GM21423 (cell line): ENCODE results near the gene SNRNP35.
"Not testable (repeated sequence)": the region's sequence is repeated elsewhere in the genome, so short reads cannot be mapped to it uniquely, and the experiment has no call there.

Source experiments
- ATAC-seq: cut with Tn5 transposase; IDR thresholded peaks from one replicate; pipeline ENCODE4 v1.9.1; 2021; ENCODE audit warnings: mild to moderate bottlenecking, moderate library complexity; ENCODE audit not compliant: unreplicated experiment

The SNRNP35 gene, protein sequence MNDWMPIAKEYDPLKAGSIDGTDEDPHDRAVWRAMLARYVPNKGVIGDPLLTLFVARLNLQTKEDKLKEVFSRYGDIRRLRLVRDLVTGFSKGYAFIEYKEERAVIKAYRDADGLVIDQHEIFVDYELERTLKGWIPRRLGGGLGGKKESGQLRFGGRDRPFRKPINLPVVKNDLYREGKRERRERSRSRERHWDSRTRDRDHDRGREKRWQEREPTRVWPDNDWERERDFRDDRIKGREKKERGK

DNA sequence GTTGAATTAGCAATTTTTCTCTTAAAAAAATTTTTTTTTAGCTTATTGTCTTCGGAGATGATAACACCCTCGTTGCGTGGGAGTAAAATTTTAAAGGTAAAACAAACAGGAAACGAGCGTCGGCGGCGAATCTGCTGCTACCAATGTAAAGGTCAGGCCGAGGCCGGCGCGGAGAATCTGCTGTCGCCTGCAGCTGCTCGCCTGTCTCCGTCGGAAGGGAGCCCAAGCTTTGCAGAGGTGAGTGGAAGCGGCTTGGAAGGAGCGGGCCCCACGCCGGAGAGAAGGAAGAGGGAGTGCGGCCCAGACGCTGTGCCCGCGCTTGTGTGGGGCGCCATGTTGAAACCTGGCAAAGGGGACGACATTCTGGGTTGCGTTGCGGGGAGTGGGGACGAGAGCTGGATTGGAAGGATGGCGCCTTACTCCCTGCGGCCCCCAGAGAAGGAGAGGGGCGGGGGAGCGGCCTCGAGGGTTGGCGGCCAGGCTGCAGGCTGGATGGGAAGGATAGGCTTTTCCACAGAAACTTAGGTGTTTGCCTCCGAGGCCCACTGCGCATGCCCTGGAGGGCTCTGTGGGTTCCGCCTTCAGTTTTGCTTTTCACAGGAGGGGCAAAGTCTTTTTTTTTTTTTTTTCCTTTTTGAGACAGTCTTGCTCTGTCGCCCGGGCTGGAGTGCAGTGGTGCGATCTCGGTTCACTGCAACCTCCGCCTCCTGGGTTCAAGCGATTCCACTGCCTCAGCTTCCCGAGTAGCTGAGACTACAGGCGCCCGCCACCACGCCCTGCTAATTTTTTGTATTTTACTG, at the start of gene SNRNP35:
Gene SNRNP35 (plus strand): TSS at position 160 of the 800 bp plus-strand sequence. CDS start 7,402 bp downstream, outside the sequence.
- peak; percentile 53 for ATAC-seq

DNA sequence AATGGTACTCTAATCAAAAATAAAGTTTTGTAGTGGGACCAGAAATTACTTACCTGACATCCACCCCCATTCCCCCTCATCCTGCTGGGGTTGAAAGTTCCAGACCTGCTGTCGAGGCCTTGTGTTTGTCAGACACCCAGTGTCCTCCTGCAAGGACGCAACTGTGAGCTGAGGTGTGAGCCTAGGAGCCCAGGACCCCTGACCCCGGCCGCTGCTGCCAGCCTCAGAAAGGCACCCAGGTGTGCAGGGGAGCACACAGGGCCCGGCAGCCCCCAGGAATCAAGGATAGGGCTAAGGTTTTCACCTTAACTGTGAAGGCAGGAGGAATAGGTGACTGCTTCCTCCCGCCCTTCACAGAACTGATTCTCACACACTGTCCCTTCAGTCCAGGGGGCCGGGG, 49.3 kb upstream of the SNRNP35 start:
- not testable (repeated sequence) for ATAC-seq

DNA sequence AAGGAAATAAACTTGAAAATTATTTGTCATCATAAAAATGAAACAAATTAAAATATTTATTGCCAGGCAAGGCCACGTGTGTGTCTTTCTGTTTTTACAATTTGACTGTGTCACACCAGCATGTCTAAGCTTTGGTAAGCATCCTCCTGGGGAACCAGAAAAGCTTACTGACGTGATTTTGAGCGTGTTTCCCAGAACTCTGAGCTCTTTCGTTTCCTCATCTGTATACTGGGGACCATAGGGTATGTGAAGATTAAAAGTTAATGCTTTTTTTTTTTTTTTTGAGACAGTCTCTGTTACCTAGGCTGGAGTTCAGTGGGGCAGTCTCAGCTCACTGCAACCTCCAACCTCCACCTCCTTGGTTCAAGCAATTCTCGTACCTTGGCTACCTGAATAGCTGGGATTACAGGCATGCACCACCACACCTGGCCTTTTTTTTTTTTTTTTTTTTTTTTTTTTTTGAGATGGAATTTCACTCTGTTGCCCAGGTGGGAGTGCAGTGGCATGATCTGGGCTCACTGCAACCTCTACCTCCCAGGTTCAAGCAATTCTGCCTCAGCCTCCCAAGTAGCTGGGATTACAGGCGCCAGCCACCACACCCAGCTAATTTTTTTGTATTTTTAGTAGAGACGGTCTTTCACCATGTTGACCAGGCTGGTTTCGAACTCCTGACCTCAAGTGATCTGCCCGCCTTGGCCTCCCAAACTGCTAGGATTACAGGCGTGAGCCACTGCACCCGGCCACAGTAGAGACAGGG, 48.5 kb upstream of the SNRNP35 start:
- not testable (repeated sequence) for ATAC-seq

DNA sequence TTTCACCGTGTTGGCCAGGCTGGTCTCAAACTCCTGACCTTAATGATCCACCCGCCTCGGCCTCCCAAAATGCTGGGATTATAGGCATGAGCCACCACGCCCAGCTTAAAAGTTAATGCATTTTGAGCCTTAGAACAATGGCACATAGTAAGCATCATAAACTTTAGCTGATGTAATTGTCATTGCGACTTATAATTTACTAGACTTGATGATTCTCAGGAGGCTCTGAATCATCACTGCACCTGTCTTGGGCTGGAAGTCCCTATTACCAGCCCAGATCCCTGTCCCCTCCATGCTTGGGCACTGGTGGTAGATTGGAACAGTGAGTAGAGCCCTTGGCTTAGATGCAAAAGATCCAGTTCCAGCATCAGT, 47.9 kb upstream of the SNRNP35 start:
- no peak for ATAC-seq

DNA sequence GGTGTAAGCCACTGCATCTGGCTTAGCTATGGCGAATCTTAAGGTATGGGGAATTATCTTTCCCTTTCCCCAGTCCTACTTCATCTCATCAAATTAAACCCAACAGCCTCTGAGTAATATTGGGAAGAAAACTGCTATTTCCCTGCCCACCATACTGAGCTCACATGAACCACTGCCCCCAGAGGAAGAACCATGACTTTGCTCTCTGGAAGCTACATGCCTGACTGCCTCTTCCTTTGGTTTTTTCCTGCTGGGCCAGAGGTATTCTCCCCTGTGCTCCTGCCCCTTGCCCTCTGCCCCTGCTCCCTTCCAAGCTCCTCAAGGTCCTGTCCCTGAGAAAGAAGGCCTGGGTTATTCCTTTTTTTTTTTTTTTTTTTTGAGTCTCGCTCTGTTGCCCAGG, 36.6 kb upstream of the SNRNP35 start:
- ATAC-seq = no peak

DNA sequence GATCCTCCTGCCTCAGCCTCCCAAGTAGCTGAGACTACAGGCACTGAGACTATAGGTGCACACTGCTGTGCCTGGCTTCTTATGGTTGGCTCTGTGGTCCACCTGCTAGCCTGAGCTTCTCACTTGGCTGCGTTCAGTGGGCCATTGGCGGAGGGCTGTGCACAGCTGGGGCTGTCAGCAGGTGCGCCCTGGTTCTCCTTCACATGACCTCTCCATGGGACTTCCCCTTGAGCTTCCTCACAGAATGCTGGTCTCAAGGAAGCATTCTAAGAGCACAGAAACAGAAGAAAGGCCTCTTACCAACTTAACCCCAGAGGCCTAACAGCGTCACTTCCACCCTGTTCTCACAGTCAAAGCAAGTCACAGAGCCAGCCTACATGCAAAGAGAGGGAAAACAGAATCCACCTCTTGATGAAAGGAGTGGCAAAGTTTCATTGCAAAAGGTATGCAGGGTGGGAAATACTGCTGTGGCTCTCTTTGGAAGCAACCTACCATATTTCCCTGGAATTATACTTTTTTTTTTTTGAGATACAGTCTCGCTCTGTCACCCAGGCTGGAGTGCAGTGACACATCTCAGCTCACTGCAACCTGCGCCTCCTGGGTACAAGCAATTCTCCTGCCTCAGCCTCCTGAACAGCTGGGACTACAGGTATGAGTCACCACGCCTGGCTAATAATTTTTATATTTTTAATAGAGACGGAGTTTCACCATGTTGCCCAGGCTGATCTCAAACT, 30.7 kb upstream of the SNRNP35 start:
- peak; percentile 95 for ATAC-seq

DNA sequence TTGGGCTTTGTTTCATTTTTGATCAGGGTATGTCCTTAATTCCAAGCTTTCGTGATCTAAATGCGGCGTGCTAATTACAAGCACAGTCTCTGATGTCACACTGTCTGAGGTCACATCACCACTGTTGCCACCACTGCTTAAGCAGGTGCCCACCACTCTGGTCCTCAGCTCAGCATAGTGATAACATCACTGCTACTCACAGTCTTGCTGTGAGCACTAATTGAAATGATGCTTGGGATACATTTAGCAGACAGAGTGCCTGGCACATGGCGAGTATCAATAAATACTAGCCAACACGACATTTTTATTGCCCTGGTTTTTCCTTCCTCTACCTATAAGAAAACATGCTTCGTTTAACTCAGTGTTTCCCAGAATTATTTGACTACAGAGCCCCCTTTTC, 29.3 kb upstream of the SNRNP35 start:
- no peak for ATAC-seq

DNA sequence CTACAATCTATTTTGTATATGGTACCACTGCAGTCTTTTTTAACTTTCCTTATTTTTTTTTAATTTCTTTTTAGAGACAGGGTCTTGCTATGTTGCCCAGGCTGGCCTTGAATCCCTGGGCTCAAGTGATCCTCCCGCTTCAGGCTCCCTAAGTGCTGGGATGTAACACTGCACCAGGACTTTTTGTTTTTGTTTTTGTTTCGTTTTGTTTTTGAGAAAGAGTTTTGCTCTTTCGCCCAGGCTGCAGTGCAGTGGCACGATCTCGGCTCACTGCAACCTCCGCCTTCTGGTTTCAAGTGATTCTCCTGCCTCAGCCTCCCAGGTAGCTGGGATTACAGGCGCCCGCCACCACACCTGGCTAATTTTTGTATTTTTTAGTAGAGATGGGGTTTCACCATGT, 28.8 kb upstream of the SNRNP35 start:
- ATAC-seq = not testable (repeated sequence)

DNA sequence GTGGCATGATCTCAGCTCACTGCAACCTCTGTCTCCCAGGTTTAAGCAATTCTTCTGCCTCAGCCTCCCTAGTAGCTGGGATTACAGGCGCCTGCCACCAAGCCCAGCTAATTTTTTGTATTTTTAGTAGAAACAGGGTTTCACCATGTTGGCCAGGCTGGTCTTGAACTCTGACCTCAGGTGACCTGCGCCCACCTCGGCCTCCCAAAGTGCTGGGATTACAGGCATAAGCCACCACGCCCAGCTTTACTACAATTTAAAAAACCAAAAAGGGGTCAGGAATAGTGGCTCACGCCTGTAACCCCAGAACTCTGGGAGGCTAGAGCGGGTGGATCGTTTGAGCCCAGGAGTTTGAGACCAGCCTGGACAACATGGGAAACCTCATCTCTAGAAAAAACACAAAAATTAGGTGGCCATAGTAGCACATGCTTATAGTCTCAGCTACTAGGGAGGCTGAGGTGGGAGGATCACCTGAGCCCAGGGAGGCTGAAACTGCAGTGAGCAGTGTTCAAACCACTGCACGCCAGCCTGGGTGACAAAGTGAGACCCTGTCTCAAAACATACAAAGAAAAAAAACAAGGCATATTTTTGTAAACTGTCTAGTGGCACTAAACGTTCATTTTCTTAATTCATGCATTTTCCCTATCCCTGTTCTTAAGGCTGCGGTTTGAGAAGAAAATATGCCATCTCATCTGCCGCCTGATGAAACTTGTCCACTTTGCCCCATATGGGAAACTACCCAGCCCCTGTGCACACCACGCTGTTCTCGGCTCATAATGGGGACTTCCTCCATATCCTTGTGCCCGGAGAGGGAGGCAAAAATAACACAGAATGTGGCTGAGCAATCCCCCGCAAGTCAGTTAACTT, 25.8 kb upstream of the SNRNP35 start:
- ATAC-seq = not testable (repeated sequence)

DNA sequence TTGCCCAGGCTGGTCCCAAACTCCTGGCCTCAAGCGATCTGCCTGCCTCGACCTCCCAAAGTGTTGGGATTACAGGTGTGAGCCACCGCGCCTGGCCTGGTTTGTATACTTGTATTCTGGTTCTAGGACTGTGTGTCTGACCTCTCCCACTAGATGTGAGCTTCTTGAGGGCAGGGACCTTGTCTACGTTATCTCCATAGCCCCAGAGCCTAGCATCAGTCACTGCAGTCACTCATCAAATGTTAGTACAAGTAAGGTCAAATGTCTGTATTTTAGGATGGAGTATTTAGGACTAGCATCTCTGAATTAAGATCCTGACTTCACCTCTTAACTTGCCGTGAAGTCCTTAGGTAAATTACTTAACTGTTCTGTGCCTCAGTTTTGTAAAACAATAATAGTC, 24.3 kb upstream of the SNRNP35 start:
- no peak for ATAC-seq

DNA sequence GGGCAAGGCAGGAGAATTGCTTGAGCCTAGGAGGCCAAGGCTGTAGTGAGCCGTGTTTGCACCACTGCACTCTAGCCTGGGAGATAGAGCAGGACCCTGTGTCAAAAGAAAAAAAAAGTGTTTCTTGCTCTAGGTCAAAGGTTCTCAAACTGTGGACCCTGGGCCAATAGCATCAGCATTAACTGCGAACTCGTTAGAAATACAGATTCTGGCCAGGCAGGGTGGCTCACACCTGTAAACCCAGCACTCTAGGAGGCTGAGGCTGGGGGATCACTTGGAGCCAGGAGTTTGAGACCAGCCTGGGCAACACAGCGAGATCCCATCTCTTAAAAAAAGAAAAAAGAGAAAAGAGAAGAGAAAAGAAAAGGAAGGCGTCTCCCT, 22.3 kb upstream of the SNRNP35 start:
- ATAC-seq = no peak

DNA sequence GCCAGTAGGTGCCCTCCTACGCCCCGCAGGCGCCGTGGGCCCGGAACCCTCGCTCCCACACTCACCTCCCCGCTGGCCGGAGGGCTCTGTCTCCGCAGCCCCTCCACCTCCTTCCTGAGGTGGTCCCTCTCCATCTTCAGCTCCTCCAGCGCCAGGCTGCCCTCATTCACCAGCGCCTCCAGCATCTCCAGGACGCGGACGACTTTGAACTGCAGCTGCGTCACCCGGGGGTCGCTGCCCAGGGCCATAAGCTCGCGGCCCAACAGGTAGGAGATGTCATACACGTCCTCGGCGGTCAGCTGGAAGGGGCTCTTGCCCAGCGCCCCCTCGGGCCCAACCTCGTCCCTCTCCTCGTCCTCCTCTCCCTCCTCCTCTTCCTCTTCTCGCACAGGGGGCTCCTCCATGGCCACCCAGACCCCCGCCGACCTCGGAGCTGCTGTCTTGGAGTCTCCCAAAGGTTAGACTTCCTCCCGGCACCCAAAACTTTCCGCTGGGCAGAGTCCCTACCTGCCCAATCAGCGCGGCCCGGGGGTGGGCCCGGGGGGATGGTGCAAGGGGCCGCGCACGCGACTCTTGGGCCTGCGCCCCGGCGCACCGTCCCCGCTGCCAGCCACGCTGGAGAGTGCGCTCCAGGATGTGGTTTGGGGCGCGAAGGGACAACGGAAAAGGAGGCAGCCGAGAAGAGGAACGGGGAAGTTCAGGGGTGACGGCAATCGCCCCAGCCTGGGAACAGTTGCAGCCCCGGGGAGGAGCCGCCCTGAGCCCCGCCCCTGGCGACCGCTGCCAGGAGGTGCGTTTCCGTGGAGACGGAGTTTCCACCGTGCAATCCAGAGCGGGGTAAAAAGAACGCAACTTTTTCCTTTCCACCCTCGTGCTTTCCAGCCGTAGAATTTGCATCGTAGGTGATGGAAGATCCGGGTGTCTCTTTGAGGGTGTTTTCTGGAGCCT, 21.6 kb upstream of the SNRNP35 start, which contains the start of gene RILPL2:
Gene RILPL2 (minus strand): TSS at position 668 of the 948 bp plus-strand sequence. CDS start 264 bp downstream, at position 404.
- ATAC-seq = peak; percentile 81

DNA sequence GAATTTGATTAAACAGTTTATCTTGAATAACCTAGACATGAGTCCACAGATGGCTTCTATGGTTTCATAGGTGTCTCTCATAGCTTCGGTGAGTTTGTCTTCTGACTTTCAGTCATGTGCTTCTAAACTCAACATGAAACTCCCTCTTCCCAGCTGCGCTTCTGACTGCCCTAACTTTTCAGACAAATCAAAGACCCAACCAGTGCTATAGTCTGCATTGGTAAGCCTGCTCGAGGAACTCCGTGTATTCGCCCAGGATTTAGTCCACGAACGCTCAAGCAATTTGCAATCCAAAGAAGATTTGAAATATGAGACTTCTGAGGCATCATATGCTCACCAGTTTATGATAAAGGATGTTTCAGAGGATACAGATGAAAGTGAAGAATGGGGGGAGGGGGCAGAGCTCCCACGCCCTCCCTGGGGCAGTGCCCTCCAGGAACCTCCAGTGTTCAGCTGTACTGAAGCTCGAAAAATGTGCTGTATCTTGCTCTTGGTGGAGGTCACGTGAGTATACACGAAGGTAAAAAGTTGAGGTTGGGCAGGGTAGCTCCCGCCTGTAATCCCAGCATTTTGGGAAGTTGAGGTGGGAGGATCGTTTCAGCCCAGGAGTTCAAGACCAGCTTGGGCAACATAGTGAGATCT, 16.3 kb upstream of the SNRNP35 start:
- no peak for ATAC-seq

DNA sequence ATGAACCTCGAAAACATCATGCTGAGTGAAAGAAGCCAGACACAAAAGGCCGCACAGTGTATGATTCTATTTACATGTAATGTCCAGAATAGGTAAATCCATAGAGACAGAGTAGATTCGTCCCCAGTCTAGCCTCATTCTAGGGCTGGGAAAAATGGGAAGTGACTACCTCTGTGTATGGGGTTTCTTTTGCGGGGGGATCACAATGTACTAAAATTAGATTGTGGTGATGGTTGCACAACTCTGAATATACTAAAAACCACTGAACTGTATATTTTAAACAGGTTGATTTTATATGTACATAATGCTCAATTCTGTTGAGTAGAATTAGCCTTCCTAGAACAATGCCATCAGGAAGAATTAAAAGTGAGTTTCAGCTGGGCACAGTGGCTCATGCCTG, 15.2 kb upstream of the SNRNP35 start:
- no peak for ATAC-seq

DNA sequence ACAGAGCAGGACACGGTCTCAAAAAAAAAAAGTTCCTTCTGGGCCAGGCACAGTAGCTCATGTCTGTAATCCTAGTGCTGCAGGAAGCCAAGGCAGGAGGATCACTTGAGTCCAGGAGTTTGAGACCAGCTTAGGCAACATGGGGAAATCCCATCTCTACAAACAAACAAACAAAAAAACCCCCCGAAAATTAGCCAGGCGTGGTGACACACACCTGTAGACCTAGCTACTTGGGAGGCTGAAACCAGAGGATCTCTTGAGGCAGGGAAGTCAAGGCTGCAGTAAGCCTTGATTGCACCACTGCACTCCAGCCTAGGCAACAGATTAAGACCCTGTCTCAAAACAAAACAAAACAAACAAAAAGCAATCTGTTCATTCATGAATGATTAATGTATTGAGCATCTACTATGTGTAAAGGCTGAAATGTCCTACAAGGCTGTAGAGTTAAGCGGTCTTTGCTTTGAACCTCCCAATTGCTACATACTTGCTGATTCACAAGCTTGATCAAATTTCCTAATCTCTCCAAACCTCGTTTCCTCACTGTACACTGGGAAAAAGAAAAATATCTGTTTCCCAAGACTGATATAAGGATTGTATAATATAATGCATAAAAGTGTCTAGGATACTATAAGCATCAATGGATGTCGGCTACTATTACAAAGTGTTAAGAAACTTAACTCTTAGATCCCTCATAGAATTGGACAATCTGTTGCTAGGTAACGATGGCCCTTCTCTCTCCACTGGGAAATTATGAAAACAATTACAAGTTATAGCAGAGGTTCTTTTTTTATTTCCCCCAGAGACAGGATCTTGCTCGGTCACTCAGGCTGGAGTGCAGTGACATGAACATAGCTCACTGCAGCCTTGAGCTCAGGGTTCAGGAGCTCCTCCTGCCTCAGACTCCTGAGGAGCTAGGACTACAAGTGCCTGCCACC, 13.6 kb upstream of the SNRNP35 start:
- no peak for ATAC-seq

DNA sequence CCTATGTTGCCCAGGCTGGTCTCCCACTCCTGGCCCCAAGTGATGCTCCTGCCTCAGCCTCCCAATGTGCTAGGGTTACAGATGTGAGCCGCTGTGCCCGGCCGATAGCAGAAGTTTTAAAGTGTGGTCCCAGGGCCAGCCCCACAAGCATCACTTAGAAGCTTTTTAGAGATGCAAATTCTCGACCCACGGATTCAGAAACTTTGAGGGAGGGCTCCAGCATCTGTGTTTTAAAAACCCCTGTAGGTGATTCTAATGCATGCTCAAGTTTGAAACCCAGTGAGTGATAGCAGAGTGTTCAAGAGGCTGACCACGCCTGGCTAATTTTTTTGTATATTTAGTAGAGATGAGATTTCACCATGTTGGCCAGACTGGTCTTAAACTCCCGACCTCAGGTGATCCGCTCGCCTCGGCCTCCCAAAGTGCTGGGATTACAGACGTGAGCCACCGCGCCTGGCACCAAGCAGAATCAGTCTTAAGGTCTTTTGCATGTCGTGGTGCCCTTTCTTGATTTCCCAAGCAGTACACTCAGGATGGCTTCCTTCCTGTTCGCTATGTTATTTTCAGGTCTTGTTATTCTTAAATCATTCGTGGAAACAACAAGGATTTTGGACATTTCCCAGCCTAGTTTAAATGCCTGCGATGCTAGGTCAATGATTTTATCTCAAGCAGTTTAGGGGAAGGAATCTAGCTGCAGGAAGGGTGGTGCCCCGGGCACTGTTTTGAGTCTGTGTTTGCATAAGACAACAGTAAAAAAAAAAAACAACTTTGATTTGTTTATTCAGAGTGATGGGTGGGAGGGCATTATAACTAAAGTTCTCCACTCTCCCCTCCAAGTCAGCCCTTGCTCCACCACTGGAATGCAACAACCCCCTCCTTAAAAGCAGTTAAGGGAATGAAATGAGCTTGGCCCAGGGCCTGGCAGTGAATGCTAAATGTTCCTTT, 12.3 kb upstream of the SNRNP35 start:
- no peak for ATAC-seq
